CD14-positive monocyte (primary cell): ENCODE measurements around the gene AGBL5. TPM values are rescaled to one million over a fixed set of nuclear protein-coding genes. Genes with fewer than 3 reads are reported as not detected.

ENCODE experiments used
- DNase-seq, 3 donors: peaks; one replicate each; pipeline ENCODE4 v3.0.0-alpha.2; 2011 to 2022
- H2AFZ ChIP-seq: 2 replicates; pipeline ENCODE4 v1.6.0; 2012; ENCODE audit warnings: mild to moderate bottlenecking, low read depth, low read length, inconsistent platforms; ENCODE audit not compliant: insufficient read depth, poor library complexity, severe bottlenecking
- H3K27ac ChIP-seq, 2 donors: 1 replicate in 1 of 2; 2 replicates in 1 of 2; pipeline ENCODE4 v1.5.1; 2012 to 2013; ENCODE audit warnings: low read length in 2 of 2, control low read depth in 1 of 2, inconsistent platforms in 1 of 2, low read depth in 1 of 2, mild to moderate bottlenecking in 1 of 2
- H3K27me3 ChIP-seq, 2 donors: one replicate each; pipeline versions ENCODE4 v1.6.0 to v1.6.1; 2011 to 2013; ENCODE audit warnings: low read length in 2 of 2; ENCODE audit not compliant: control insufficient read depth in 2 of 2, insufficient read depth in 2 of 2
- H3K36me3 ChIP-seq, 2 donors: replicated peaks in 1 of 2; 1 replicate in 1 of 2; 2 replicates in 1 of 2; pipeline versions ENCODE4 v1.5.1 to v1.6.1; 2012 to 2013; ENCODE audit warnings: low read length in 2 of 2, control low read depth in 1 of 2, inconsistent platforms in 1 of 2, mild to moderate bottlenecking in 1 of 2; ENCODE audit not compliant: insufficient read depth in 2 of 2, control insufficient read depth in 1 of 2
- H3K4me1 ChIP-seq, 2 donors: 1 replicate in 1 of 2; 2 replicates in 1 of 2; pipeline versions ENCODE4 v1.5.1 to v1.6.1; 2012 to 2013; ENCODE audit warnings: low read length in 2 of 2, control low read depth in 1 of 2, inconsistent platforms in 1 of 2, mild to moderate bottlenecking in 1 of 2, moderate library complexity in 1 of 2; ENCODE audit not compliant: insufficient read depth in 2 of 2, control insufficient read depth in 1 of 2
- H3K4me2 ChIP-seq: replicated peaks from 2 replicates; pipeline ENCODE3; 2012; ENCODE audit warnings: low read length, moderate library complexity, mild to moderate bottlenecking; ENCODE audit not compliant: poor library complexity, severe bottlenecking; ENCODE audit errors: extremely low read depth
- H3K4me3 ChIP-seq, 3 experiments: fragments of 200-600 bp in 1 of 3; sonication (generic) in 1 of 3; replicated peaks in 1 of 3; 1 replicate in 2 of 3; 2 replicates in 1 of 3; pipeline ENCODE4 v1.5.1; 2011 to 2013; ENCODE audit warnings: low read length in 3 of 3, mild to moderate bottlenecking in 3 of 3, control low read depth in 2 of 3, low read depth in 2 of 3, inconsistent platforms in 1 of 3, moderate library complexity in 1 of 3
- H3K79me2 ChIP-seq: 2 replicates; pipeline ENCODE4 v1.6.0; 2012; ENCODE audit warnings: mild to moderate bottlenecking, control low read depth, inconsistent platforms, low read length, moderate library complexity; ENCODE audit not compliant: insufficient read depth
- H3K9ac ChIP-seq: 2 replicates; pipeline ENCODE4 v1.6.0; 2017; ENCODE audit warnings: low read length, mild to moderate bottlenecking; ENCODE audit not compliant: insufficient read depth, poor library complexity, severe bottlenecking
- H3K9me3 ChIP-seq, 2 donors: replicated peaks in 1 of 2; 1 replicate in 1 of 2; 2 replicates in 1 of 2; pipeline versions ENCODE4 v1.5.1 to v1.6.1; 2012 to 2013; ENCODE audit warnings: low read length in 2 of 2, control low read depth in 1 of 2; ENCODE audit not compliant: control insufficient read depth in 1 of 2, insufficient read depth in 1 of 2
- H4K20me1 ChIP-seq: 2 replicates; pipeline ENCODE4 v1.6.0; 2012; ENCODE audit warnings: mild to moderate bottlenecking, low read length, control low read depth, moderate library complexity; ENCODE audit not compliant: insufficient read depth
- H3K27ac Mint-ChIP-seq, 7 donors: one replicate each; pipeline ENCODE4 v1.8.0; 2020; ENCODE audit warnings: mild to moderate bottlenecking in 7 of 7, mixed read lengths in 7 of 7, moderate library complexity in 6 of 7, inconsistent platforms in 2 of 7
- H3K27me3 Mint-ChIP-seq, 3 donors: one replicate each; pipeline ENCODE4 v1.8.0; 2021 to 2022; ENCODE audit warnings: low read depth in 3 of 3, mild to moderate bottlenecking in 3 of 3, mixed read lengths in 3 of 3, moderate library complexity in 3 of 3, inconsistent platforms in 1 of 3
- H3K36me3 Mint-ChIP-seq, 2 donors: one replicate each; pipeline ENCODE4 v1.8.0; 2020; ENCODE audit warnings: mixed read lengths in 2 of 2, inconsistent platforms in 1 of 2, mild to moderate bottlenecking in 1 of 2
- H3K4me1 Mint-ChIP-seq: one replicate; pipeline ENCODE4 v1.8.0; 2020; ENCODE audit warnings: mild to moderate bottlenecking, mixed read lengths
- H3K4me3 Mint-ChIP-seq, 2 donors: one replicate each; pipeline ENCODE4 v1.8.0; 2020; ENCODE audit warnings: mild to moderate bottlenecking in 2 of 2, mixed read lengths in 2 of 2, moderate library complexity in 1 of 2
- H3K9me3 Mint-ChIP-seq, 7 donors: one replicate each; pipeline ENCODE4 v1.8.0; 2020 to 2022; ENCODE audit warnings: mixed read lengths in 7 of 7, mild to moderate bottlenecking in 6 of 7, moderate library complexity in 6 of 7, inconsistent platforms in 2 of 7
- WGBS: methylation state at CpG from one replicate; pipeline ENCODE4 v1.1.5; 2013; ENCODE audit warnings: missing lambda C conversion rate; ENCODE audit not compliant: insufficient coverage; 5-methylcytosine and 5-hydroxymethylcytosine counted together
- intact Hi-C, 2 donors: fragments of 100-400 bp; cut with micrococcal nuclease; formaldehyde crosslinking; loops; one replicate each; pipeline versions ENCODE4 v1.15.0 to v1.15.1; 2023
- polyA plus RNA-seq, 3 donors: library from polyadenylated mRNA; depleted of rRNA in 1 of 3; unstranded in 2 of 3; stranded (reverse) in 1 of 3; fragments of 300-500 nt in 2 of 3; fragments of >200 nt in 1 of 3; fragmentation: Illumina TruSeq in 2 of 3; gene quantifications; 1 replicate in 2 of 3; 2 replicates in 1 of 3; pipeline ENCODE4 v1.2.3, GENCODE V29; 2012 to 2021
- TF ChIP-seq, protein P1 (sequence below): fragments of 200-600 bp; IDR thresholded peaks from one replicate; pipeline ENCODE4 v1.8.0; 2022; ENCODE audit warnings: antibody characterized with exemption, mild to moderate bottlenecking

The AGBL5 gene
- polyA plus RNA-seq, 3 donors = 4.4 to 4.8 (median 4.6) TPM

- no peak overlapping the region for H3K4me3 ChIP-seq
- H3K9me3 ChIP-seq = no peaks in the 10 kb centered on the region
- Mint-ChIP-seq H3K4me1 (peaks cover 23% of the 10 kb centered on the region), H3K27me3 (peaks cover 2 to 12% (median 12%) of the 10 kb centered on the region in 3 donors), H3K27ac (no peak overlapping the region), H3K9me3 (peaks cover 0 to 7% (median 0%) of the 10 kb centered on the region in 7 donors), H3K36me3 (no peaks in the 10 kb centered on the region), H3K4me3 (no peak overlapping the region)
- DNase-seq = no peak
- H2AFZ ChIP-seq = no peak overlapping the region
- no peak overlapping the region for H3K4me2 ChIP-seq
- H3K4me1 ChIP-seq = peaks cover 11 to 15% of the 10 kb centered on the region in 2 donors
- intact Hi-C loops = no loop called here
- H3K27me3 ChIP-seq = peaks cover 2% of the 10 kb centered on the region in 2 donors
- TF ChIP-seq, protein P1, sequence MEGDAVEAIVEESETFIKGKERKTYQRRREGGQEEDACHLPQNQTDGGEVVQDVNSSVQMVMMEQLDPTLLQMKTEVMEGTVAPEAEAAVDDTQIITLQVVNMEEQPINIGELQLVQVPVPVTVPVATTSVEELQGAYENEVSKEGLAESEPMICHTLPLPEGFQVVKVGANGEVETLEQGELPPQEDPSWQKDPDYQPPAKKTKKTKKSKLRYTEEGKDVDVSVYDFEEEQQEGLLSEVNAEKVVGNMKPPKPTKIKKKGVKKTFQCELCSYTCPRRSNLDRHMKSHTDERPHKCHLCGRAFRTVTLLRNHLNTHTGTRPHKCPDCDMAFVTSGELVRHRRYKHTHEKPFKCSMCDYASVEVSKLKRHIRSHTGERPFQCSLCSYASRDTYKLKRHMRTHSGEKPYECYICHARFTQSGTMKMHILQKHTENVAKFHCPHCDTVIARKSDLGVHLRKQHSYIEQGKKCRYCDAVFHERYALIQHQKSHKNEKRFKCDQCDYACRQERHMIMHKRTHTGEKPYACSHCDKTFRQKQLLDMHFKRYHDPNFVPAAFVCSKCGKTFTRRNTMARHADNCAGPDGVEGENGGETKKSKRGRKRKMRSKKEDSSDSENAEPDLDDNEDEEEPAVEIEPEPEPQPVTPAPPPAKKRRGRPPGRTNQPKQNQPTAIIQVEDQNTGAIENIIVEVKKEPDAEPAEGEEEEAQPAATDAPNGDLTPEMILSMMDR = no peak
- H3K9ac ChIP-seq = no peak overlapping the region
- H3K79me2 ChIP-seq = no peaks in the 10 kb centered on the region
- H4K20me1 ChIP-seq = no peaks in the 10 kb centered on the region
- no peaks in the 10 kb centered on the region for H3K36me3 ChIP-seq
- H3K27ac ChIP-seq = no peak overlapping the region
These were observed 42.4 kb upstream of the AGBL5 start for GRCh38 chr2:27009083-27009482.

GRCh38 chr2:27009716-27010115 is 41.8 kb upstream of the AGBL5 start:
- H3K27me3 ChIP-seq = peaks cover 2% of the 10 kb centered on the region in 2 donors
- Mint-ChIP-seq H3K9me3 (peaks cover 0 to 7% (median 0%) of the 10 kb centered on the region in 7 donors), H3K4me1 (peaks cover 23% of the 10 kb centered on the region), H3K36me3 (no peaks in the 10 kb centered on the region), H3K27me3 (peaks cover 2 to 12% (median 12%) of the 10 kb centered on the region in 3 donors), H3K4me3 (no peak overlapping the region), H3K27ac (peak overlapping the region in 2 of 7 donors; percentile 4 to 27)
- no peak overlapping the region for H3K9ac ChIP-seq
- WGBS = no CpG with 5 or more reads among the region's 2 CpGs
- intact Hi-C loops = no loop called here
- no peaks in the 10 kb centered on the region for H4K20me1 ChIP-seq
- H3K79me2 ChIP-seq = no peaks in the 10 kb centered on the region
- no peak overlapping the region for H3K4me3 ChIP-seq
- H3K4me2 ChIP-seq = no peak overlapping the region
- H3K4me1 ChIP-seq = peaks cover 11 to 15% of the 10 kb centered on the region in 2 donors
- H3K36me3 ChIP-seq = no peaks in the 10 kb centered on the region
- no peak for DNase-seq
- TF ChIP-seq, protein P1 = no peak
- no peak overlapping the region for H2AFZ ChIP-seq
- no peak overlapping the region for H3K27ac ChIP-seq
- H3K9me3 ChIP-seq = no peaks in the 10 kb centered on the region
